BJ (cell line): ENCODE data around the gene MLN. TPM values are rescaled to one million over a fixed set of nuclear protein-coding genes. Genes with fewer than 3 reads are reported as not detected.

ENCODE experiments used
- CTCF ChIA-PET: fragments of 350-600 bp; formaldehyde crosslinking; extraction: SDS; loops from one replicate; lab custom pipeline; 2021; ENCODE audit warnings: antibody characterized with exemption, inconsistent platforms; lab: Yijun Ruan, JAX
- POLR2A ChIA-PET: fragments of 300-600 bp; sonication (Branson Sonifier 250); formaldehyde crosslinking; extraction: SDS; loops from one replicate; lab custom pipeline; 2021; ENCODE audit warnings: antibody characterized with exemption; lab: Charles Lee
- DNase-seq: peaks from one replicate; pipeline ENCODE4 v3.0.0-alpha.2; 2011; ENCODE audit warnings: low read depth
- H3K27me3 ChIP-seq: 2 replicates; pipeline ENCODE4 v1.6.0; 2011; ENCODE audit warnings: low read length; ENCODE audit not compliant: control insufficient read depth, insufficient read depth
- H3K36me3 ChIP-seq: 2 replicates; pipeline ENCODE4 v1.5.1; 2011; ENCODE audit warnings: low read length; ENCODE audit not compliant: control insufficient read depth, insufficient read depth
- H3K4me3 ChIP-seq: 2 replicates; pipeline ENCODE4 v1.5.1; 2011; ENCODE audit warnings: low read depth, mild to moderate bottlenecking, control low read depth, low read length
- CTCF ChIP-seq: IDR thresholded peaks from 2 replicates; pipeline ENCODE4 v1.5.1; 2011; ENCODE audit warnings: low read depth, mild to moderate bottlenecking, control low read depth, inconsistent platforms, low read length, moderate library complexity; ENCODE audit not compliant: insufficient read depth
- polyA plus RNA-seq: library from polyadenylated mRNA; depleted of rRNA; stranded (reverse); fragments of >200 nt; gene quantifications from 2 replicates; pipeline ENCODE4 v1.2.3, GENCODE V29; 2011

Gene MLN
- polyA plus RNA-seq, 1 experiment: not detected

- H3K27me3 ChIP-seq: no peaks in the 10 kb centered on the region
- ChIA-PET POLR2A (interaction anchor here (1.3 kb wide), 1 partner anchor 19 kb away, joined by 3 read pairs; no protein-coding TSS in a partner anchor), CTCF (interaction anchor here (1.0 to 24.3 kb wide), 6 partner anchors 13 to 276 kb away, joined by 3 to 567 read pairs (median 4); partner anchors contain the start of gene UQCC2)
- TF ChIP-seq CTCF: no peak
- no peak for DNase-seq
- H3K4me3 ChIP-seq: no peak overlapping the region
- no peaks in the 10 kb centered on the region for H3K36me3 ChIP-seq
These were observed 51.8 kb downstream of the MLN start for GRCh38 chr6:33751771-33752645.

- ChIA-PET CTCF (interaction anchor here (0.8 to 24.3 kb wide), 7 partner anchors 13 to 405 kb away, joined by 3 to 567 read pairs (median 3); no protein-coding TSS in a partner anchor), POLR2A (interaction anchor here (1.3 kb wide), 1 partner anchor 21 kb away, joined by 3 read pairs; no protein-coding TSS in a partner anchor)
- Histone ChIP-seq H3K27me3 (no peaks in the 10 kb centered on the region), H3K4me3 (no peak overlapping the region), H3K36me3 (no peaks in the 10 kb centered on the region)
- no peak for DNase-seq
- no peak for TF ChIP-seq CTCF
These were observed 53.4 kb downstream of the MLN start for GRCh38 chr6:33750244-33750991.

GRCh38 chr6:33749401-33749800, 54.4 kb downstream of the MLN start:
- Histone ChIP-seq H3K4me3 (no peak overlapping the region), H3K36me3 (no peaks in the 10 kb centered on the region), H3K27me3 (no peaks in the 10 kb centered on the region)
- DNase-seq: no peak
- POLR2A ChIA-PET: no interaction called here
- no peak for TF ChIP-seq CTCF
- CTCF ChIA-PET: interaction anchor here (0.6 to 24.3 kb wide), 7 partner anchors 15 to 1508 kb away, joined by 3 to 567 read pairs (median 3); no protein-coding TSS in a partner anchor

GRCh38 chr6:33748841-33749240, 55.0 kb downstream of the MLN start:
- Histone ChIP-seq H3K27me3 (no peaks in the 10 kb centered on the region), H3K36me3 (no peaks in the 10 kb centered on the region), H3K4me3 (no peak overlapping the region)
- no peak for DNase-seq
- POLR2A ChIA-PET: no interaction called here
- TF ChIP-seq CTCF: no peak
- CTCF ChIA-PET: interaction anchor here (0.6 to 24.3 kb wide), 4 partner anchors 16 to 279 kb away, joined by 4 to 567 read pairs (median 6); partner anchors contain the start of gene UQCC2
